ENCODE measurements around the gene ABLIM3.

- TF ChIP-seq CTCF (IDR thresholded peaks at IDR 0.05) = no peak
- no peak for TF ChIP-seq POLR2A (IDR thresholded peaks at IDR 0.05)
Observed at GRCh38 chr5:149284501-149284900, 143.2 kb downstream of the ABLIM3 start.
